HFFc6 (cell line): ENCODE measurements around the gene LRSAM1. TPM values are rescaled to one million over a fixed set of nuclear protein-coding genes. Genes with fewer than 3 reads are reported as not detected.
A peak's percentile ranks its signal among the peaks of the same experiment; 100 is the strongest.

ENCODE experiments used
- DNase-seq: peaks from one replicate; pipeline ENCODE4 v3.0.0-alpha.2; 2018
- H3K27ac Mint-ChIP-seq: 2 replicates; pipeline ENCODE4 v1.8.0; 2020; ENCODE audit warnings: mild to moderate bottlenecking, mixed read lengths
- H3K27me3 Mint-ChIP-seq: 2 replicates; pipeline ENCODE4 v1.8.0; 2021; ENCODE audit warnings: mild to moderate bottlenecking, moderate library complexity, mixed read lengths; ENCODE audit not compliant: insufficient read depth
- H3K36me3 Mint-ChIP-seq: 2 replicates; pipeline ENCODE4 v1.8.0; 2021; ENCODE audit warnings: low read depth, mixed read lengths
- H3K4me1 Mint-ChIP-seq: 2 replicates; pipeline ENCODE4 v1.8.0; 2020; ENCODE audit warnings: low read depth, mixed read lengths
- H3K4me3 Mint-ChIP-seq: 2 replicates; pipeline ENCODE4 v1.8.0; 2020; ENCODE audit warnings: mild to moderate bottlenecking, moderate library complexity, mixed read lengths
- H3K9me3 Mint-ChIP-seq: 2 replicates; pipeline ENCODE4 v1.8.0; 2020; ENCODE audit warnings: mild to moderate bottlenecking, mixed read lengths
- CTCF ChIP-seq: fragments of 200-600 bp; sonication (generic); IDR thresholded peaks from 2 replicates; pipeline ENCODE4 v1.5.0; 2021; ENCODE audit warnings: antibody characterized with exemption, mild to moderate bottlenecking
- total RNA-seq, 6 experiments: library from RNA; stranded (reverse); fragmentation: NEBNext Ultra II Directional; extraction: Animal tissue kit (Norgen Biotek cat#: 25700); gene quantifications; 2 replicates in 1 of 6; 3 replicates in 5 of 6; pipeline ENCODE4 v1.2.3, GENCODE V29; 2021

LRSAM1 gene
- total RNA-seq, 6 experiments from 2014 or later: 12.1 to 15.9 (median 13.4) TPM

GRCh38 chr9:127444283-127444920 is 6.9 kb upstream of the LRSAM1 start:
- H3K27ac Mint-ChIP-seq: peak overlapping the region; percentile 63
- peaks cover 84% of the 10 kb centered on the region for H3K36me3 Mint-ChIP-seq
- H3K9me3 Mint-ChIP-seq: peaks cover 70% of the 10 kb centered on the region
- peaks cover 22% of the 10 kb centered on the region for H3K27me3 Mint-ChIP-seq
- H3K4me1 Mint-ChIP-seq: peaks cover 35% of the 10 kb centered on the region
- no peak for DNase-seq
- peak overlapping the region; percentile 16; the same call in 1 of the 2 replicates for H3K4me3 Mint-ChIP-seq
- TF ChIP-seq CTCF: no peak

GRCh38 chr9:127444921-127445850 is 6.1 kb upstream of the LRSAM1 start:
- no peak for TF ChIP-seq CTCF
- H3K4me3 Mint-ChIP-seq: 0 out of 2 replicates have a peak overlapping the region, but pooled peaks have one; percentile 16

GRCh38 chr9:127445851-127446712 is 5.2 kb upstream of the LRSAM1 start:
- Mint-ChIP-seq H3K9me3 (peaks cover 77% of the 10 kb centered on the region), H3K27ac (peak overlapping the region; percentile 63), H3K4me1 (peaks cover 46% of the 10 kb centered on the region), H3K36me3 (peaks cover 88% of the 10 kb centered on the region), H3K27me3 (peaks cover 33% of the 10 kb centered on the region), H3K4me3 (0 out of 2 replicates have a peak overlapping the region, but pooled peaks have one; percentile 17)
- no peak for TF ChIP-seq CTCF
- no peak for DNase-seq

More at GRCh38 chr9:127444921-127445850, 6.1 kb upstream of the LRSAM1 start:
- H3K36me3 Mint-ChIP-seq: peaks cover 88% of the 10 kb centered on the region
- H3K27me3 Mint-ChIP-seq: peaks cover 25% of the 10 kb centered on the region
- H3K9me3 Mint-ChIP-seq: peaks cover 76% of the 10 kb centered on the region
- peak; percentile 13 for DNase-seq
- peaks cover 42% of the 10 kb centered on the region for H3K4me1 Mint-ChIP-seq
- H3K27ac Mint-ChIP-seq: peak overlapping the region; percentile 63

- Mint-ChIP-seq H3K9me3 (peaks cover 74% of the 10 kb centered on the region), H3K36me3 (peaks cover 88% of the 10 kb centered on the region), H3K27ac (peak overlapping the region; percentile 94), H3K4me3 (peak overlapping the region; percentile 97; the same call in 1 of the 2 replicates), H3K4me1 (peaks cover 46% of the 10 kb centered on the region), H3K27me3 (peaks cover 35% of the 10 kb centered on the region)
- no peak for DNase-seq
- no peak for TF ChIP-seq CTCF
Observed at GRCh38 chr9:127446713-127447415, 4.4 kb upstream of the LRSAM1 start.
